ENCODE measurements around the gene PIP4P1.
"Not testable (repeated sequence)": the region's sequence is repeated elsewhere in the genome, so short reads cannot be mapped to it uniquely, and the experiment has no call there.

GRCh38 chr14:20452831-20453230 is 8.4 kb downstream of the PIP4P1 start:
- not testable (repeated sequence) for TF ChIP-seq POLR2AphosphoS5 (IDR thresholded peaks at IDR 0.05; ENCODE audit: borderline replicate concordance, low read depth, low read length); EZH2 (IDR thresholded peaks at IDR 0.05)
